GM12891 (cell line): ENCODE data around the gene IGF1R.

Experiments used
- DNase-seq: peaks from one replicate; pipeline ENCODE4 v3.0.0; 2011; ENCODE audit warnings: low spot score; ENCODE audit not compliant: insufficient read length
- FAIRE-seq: peaks from 2 replicates; lab custom pipeline; 2011; peaks lifted over from hg19 to GRCh38; lab: Jason Lieb, UNC
- PAX5 ChIP-seq: IDR thresholded peaks from 2 replicates; pipeline ENCODE4 v1.6.1; 2011; ENCODE audit warnings: low read length, moderate library complexity, mild to moderate bottlenecking; ENCODE audit not compliant: insufficient read depth, severe bottlenecking
- POLR2A ChIP-seq: IDR thresholded peaks from 2 replicates; pipeline ENCODE4 v1.6.1; 2011; ENCODE audit warnings: low read depth, low read length, control low read depth
- POLR2AphosphoS5 ChIP-seq: IDR thresholded peaks from 2 replicates; pipeline ENCODE4 v1.6.1; 2011; ENCODE audit warnings: low read depth, low read length, control low read depth
- POU2F2 ChIP-seq: IDR thresholded peaks from 2 replicates; pipeline ENCODE4 v1.6.1; 2011; ENCODE audit warnings: low read depth, mild to moderate bottlenecking, control low read depth, low read length, moderate library complexity
- SPI1 ChIP-seq: IDR thresholded peaks from 2 replicates; pipeline ENCODE4 v1.6.1; 2011; ENCODE audit warnings: low read depth, low read length, control low read depth
- TAF1 ChIP-seq: IDR thresholded peaks from 2 replicates; pipeline ENCODE4 v1.6.1; 2011; ENCODE audit warnings: low read depth, low read length, control low read depth

IGF1R gene

DNA sequence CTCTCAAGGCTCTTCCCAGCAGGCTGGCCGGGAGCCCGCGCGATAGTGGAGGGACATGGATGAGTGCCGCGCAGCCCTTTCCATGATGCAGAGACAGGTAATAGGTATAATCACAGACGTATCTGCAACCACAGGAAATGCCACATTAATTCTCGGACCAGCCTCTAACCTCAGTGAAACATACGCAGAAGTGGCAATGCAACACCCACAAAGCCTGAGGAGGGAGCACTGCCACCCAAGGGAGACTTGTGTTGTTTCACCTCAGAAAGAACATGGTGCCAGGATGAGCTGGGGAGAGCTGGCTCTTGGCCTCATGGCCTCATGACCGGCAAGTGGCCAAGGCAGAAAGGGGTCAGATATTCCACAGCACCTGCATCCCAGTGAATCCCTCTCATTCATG lies 320.2 kb downstream of the IGF1R start:
- TF ChIP-seq POLR2AphosphoS5 (no peak), POU2F2 (no peak), SPI1 (no peak), TAF1 (no peak), PAX5 (no peak), POLR2A (no peak)
- FAIRE-seq (no peak), DNase-seq (no peak)

DNA sequence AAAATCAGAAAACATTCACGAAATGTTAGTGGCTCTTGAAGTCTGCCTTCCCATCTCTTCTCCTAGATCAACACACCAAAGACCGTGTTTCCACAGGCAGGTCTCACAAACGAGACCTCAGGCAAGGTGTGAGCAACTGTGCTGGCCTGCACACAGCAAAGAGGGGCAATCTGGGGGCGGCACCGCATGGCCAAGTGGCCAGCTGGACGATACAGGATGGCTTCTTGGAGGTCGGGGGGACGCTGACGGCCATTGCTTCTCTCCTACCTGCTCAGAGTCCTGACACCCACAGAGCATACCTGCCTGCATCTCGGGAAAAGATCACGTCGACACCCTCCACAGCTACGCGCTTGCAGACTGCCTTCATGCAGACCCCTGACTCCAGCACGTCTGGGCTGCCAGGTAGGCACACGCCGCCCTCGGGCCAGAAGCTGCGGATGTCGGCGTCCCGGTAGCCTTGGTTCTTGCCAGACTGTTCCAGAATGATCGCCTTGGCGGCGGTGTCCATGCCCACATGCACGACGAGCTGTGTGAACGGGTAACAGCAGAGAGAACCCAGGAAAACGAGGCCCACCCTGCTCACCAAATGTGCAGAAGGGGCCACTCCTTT lies 320.9 kb downstream of the IGF1R start:
- FAIRE-seq: no peak
- no peak for TF ChIP-seq TAF1
- no peak for TF ChIP-seq POLR2A
- TF ChIP-seq POLR2AphosphoS5: no peak
- TF ChIP-seq POU2F2: no peak
- TF ChIP-seq PAX5: no peak
- TF ChIP-seq SPI1: no peak
- no peak for DNase-seq

DNA sequence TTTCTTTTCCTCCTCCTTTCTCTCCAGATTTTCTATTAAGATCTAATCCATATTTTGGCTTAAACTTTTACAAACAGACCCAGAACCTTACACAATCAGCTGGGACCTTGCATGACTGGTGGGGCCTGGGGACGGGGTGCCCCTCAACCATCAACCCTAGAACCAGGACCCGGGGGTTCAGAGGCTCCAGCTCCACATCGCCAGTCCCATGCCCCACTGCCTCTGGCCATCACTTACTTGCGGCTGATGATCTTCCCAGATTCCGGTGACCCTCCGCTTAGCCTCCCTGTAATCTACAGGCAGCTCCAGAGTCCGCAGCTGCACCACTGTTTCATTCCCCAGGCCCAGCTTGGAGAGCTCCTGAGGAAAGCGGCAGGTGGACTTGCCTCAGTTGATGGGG lies 322.5 kb downstream of the IGF1R start:
- TF ChIP-seq SPI1: no peak
- TF ChIP-seq POLR2AphosphoS5: no peak
- no peak for TF ChIP-seq TAF1
- no peak for TF ChIP-seq PAX5
- TF ChIP-seq POLR2A: no peak
- no peak for TF ChIP-seq POU2F2
- DNase-seq (no peak), FAIRE-seq (no peak)

DNA sequence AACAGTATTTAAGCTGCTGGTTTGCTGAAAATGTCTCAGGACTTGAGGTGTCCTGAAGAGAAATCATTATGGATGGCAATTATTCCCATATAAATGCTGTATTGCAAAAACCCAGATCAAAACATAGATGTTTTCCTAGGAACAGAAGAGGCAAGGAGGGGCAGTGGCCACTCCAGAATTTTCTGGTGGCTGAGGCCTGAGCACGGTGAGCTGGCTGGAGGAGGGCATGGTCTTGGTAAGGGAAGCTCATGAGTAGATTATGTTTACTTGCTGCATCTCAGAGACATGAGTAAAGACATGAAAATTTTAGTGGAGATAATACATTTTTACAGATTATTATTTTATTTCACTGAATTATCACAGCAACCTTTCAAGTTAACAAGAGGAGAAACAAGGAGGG lies 328.2 kb downstream of the IGF1R start:
- TF ChIP-seq POU2F2 (no peak), POLR2AphosphoS5 (no peak), TAF1 (no peak), POLR2A (no peak), PAX5 (no peak), SPI1 (no peak)
- no peak for FAIRE-seq
- DNase-seq: no peak

DNA sequence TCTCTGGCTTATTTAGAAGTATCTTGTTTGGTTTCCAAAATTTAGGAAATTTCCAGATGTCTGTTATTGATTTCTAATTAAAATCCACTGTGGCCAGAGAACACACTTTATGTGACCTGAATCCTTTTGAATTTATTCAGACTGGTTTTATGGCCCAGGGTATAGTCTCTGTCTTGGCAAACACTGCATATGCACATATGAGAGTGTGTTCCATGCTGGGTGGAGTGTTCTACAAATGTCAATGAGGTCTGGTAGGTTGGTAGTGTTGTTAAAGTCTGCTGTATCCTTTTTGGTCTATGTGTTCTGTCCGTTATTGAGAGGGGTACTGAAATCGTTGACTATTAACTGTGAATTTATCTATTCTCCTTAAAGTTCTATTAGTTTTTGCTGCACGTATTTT lies 329.1 kb downstream of the IGF1R start:
- TF ChIP-seq PAX5: no peak
- TF ChIP-seq POLR2AphosphoS5: no peak
- no peak for TF ChIP-seq TAF1
- TF ChIP-seq POU2F2: no peak
- TF ChIP-seq POLR2A: no peak
- TF ChIP-seq SPI1: no peak
- FAIRE-seq: no peak

DNA sequence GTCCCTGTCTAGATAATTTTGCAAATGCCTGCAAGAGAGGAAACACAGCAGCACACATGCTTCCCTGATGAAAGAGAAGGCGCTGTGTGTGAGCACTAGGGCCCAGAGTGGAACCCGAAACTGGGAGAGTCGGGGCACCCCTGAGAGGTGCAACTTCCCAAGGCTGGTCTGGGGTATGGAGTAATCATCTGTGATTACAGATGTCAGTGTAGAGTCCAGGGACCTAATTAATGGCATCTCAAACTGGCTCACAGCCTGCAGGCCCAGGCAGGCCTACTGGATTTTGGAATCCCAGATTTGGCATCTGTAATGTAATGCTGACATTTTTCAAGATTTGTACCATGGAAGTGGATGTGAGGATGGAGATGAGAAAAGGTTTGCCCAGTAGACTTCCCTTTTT lies 329.8 kb downstream of the IGF1R start:
- FAIRE-seq (no peak), DNase-seq (no peak)
- TF ChIP-seq SPI1 (no peak), POU2F2 (no peak), POLR2AphosphoS5 (no peak), TAF1 (no peak), PAX5 (no peak), POLR2A (no peak)

More for the DNA sequence above, 329.1 kb downstream of the IGF1R start:
- DNase-seq: no peak

DNA sequence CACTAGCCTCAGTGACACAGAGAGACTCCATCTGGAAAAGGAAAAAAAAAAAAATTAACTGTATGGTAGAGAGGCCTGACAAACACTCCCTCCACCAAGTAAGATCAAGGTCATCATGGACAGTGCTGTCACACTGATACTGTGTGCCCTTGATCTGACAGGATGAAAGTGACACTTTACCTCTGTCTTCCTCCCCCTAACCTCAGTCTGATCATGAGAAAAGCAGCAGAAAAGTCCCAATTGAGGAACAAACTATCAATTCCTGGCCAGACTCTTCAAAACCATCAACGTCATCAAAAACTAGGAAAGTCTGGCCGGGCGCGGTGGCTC lies 332.5 kb downstream of the IGF1R start:
- DNase-seq (no peak), FAIRE-seq (no peak)
- TF ChIP-seq POU2F2 (no peak), POLR2A (no peak), POLR2AphosphoS5 (no peak), SPI1 (no peak), PAX5 (no peak), TAF1 (no peak)

DNA sequence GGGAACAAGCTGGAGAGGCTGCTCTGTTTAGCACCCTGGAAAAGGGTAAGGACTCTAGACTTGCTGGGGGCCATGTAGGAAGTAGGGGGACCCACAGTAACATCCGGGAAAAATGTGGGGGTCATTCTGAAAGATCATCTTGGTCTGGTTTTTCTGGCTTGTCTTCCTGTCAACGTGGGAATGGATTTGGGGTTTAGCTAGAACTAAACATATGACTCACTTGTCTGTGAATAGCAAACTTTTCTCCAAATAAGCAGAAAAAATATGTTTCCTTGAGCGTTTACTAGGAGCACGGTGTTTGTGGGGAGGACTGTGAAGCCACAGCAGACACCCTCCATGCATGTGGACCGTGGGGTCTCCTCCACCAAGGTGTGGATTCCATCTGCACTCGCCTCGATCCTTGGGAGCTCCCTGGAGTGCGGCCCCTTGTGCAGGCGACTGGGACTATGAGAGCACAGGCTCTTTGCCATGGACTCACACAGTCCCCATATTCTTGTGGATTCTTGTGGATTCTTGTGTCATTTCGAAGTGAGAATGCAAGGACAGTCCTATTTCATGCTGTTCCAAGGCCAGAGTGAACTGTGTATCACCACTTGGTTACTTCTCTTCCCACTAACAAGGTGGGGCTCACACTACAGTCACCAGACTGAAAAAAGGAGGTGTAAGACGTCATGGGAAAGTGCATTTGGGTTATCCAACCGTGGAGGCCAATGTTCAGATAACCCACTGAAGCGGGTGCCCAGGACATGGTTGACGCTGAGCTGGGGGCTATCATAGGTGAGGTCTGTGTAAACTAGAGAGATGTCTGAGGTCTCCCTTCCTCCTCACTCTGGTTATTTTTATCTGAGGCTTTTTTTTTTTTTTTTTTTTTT lies 333.7 kb downstream of the IGF1R start:
- TF ChIP-seq TAF1: no peak
- no peak for TF ChIP-seq POU2F2
- no peak for TF ChIP-seq PAX5
- TF ChIP-seq POLR2A: no peak
- FAIRE-seq (peak; percentile 45), DNase-seq (no peak)

DNA sequence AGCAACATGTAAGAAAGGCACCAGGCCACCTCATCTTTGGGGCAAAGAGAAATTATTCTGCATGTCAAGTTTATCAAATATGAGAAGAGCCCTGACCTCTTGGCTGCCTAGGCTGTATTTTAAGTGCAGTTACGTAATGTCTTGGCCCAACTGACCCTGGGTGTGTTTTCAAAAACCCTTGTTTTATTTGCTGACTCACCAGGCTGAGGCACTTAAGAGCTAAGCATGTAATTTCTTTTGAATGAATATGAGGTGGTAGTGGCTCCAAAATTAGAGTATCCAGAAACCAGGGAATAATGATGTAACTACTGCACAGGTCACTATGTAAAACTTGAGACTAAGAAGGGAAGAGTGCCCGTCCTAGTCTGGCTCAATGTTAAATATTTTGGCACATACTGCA lies 335.0 kb downstream of the IGF1R start:
- DNase-seq (no peak), FAIRE-seq (no peak)
- TF ChIP-seq POLR2A: no peak

DNA sequence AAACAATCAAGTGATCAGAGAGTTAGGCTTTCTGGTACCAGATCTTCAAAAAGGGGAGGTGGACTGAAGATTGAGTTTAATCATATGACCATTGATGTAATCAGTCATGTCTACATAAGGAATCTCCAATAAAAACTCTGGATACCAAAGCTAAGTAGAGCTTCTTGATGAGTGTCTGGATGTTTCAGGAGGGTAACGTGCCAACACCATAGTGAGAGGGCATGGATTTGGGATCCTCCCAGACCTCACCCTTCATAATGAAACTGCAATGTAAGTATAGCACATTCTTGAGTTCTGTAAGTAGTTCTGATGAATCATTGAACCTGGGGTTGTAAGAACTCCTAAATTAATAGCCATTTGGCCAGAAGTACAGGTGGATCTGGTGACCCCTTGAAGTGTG lies 337.9 kb downstream of the IGF1R start:
- DNase-seq: no peak
- TF ChIP-seq SPI1 (no peak), POLR2AphosphoS5 (no peak), TAF1 (no peak), PAX5 (no peak), POU2F2 (no peak), POLR2A (no peak)
- FAIRE-seq: no peak

DNA sequence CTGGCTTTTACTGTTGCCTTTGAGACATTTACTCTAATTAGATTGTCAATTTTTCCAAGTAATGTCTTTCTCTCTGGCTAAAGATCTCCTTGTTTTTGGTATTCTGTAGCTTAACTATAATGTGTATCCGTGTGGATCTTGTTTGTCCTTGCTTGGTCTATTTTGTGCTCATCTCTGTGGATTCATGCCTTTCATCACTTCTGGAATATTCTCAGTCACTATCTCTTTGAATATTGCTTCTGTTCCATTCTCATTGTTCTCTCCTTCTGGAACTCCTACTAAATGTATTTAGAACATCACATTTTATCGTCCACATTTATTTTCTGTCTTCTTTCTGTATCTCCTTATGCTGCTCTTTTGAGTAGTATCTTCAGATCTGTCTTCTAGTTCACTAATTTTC lies 346.6 kb downstream of the IGF1R start:
- TF ChIP-seq POU2F2 (no peak), SPI1 (no peak), POLR2AphosphoS5 (no peak)
- FAIRE-seq (no peak), DNase-seq (no peak)
